Gastrocnemius medialis (tissue), 4 donors: ENCODE measurements around the gene CACNA1C. TPM values are rescaled to one million over a fixed set of nuclear protein-coding genes. Genes with fewer than 3 reads are reported as not detected.

Source experiments
- ATAC-seq, 2 donors: fragments of 150-250 bp; one replicate each; pipeline ENCODE4 v1.9.1; 2016
- DNase-seq, 2 donors: peaks; one replicate each; pipeline ENCODE4 v3.0.0-alpha.2; 2019
- H3K27ac ChIP-seq, 4 donors: fragments of 200-600 bp; sonication (generic); 1 replicate in 1 of 4; 2 replicates in 3 of 4; pipeline ENCODE4 v1.5.1; 2016 to 2018; ENCODE audit warnings: mild to moderate bottlenecking in 2 of 4, moderate library complexity in 1 of 4
- H3K27me3 ChIP-seq, 3 donors: fragments of 200-600 bp; sonication (generic) in 2 of 3; 1 replicate in 1 of 3; 2 replicates in 2 of 3; pipeline versions ENCODE4 v1.5.1 to v1.6.0; 2016 to 2019; ENCODE audit warnings: mild to moderate bottlenecking in 1 of 3, moderate library complexity in 1 of 3
- H3K36me3 ChIP-seq, 2 donors: fragments of 200-600 bp; sonication (generic) in 1 of 2; one replicate each; pipeline ENCODE4 v1.5.1; 2017 to 2018
- H3K4me1 ChIP-seq, 2 donors: fragments of 200-600 bp; sonication (generic) in 1 of 2; one replicate each; pipeline ENCODE4 v1.5.1; 2016 to 2017; ENCODE audit warnings: mild to moderate bottlenecking in 2 of 2
- H3K4me3 ChIP-seq, 4 donors: fragments of 200-600 bp; sonication (generic) in 3 of 4; 1 replicate in 1 of 4; 2 replicates in 3 of 4; pipeline ENCODE4 v1.5.1; 2016 to 2019; ENCODE audit warnings: mild to moderate bottlenecking in 2 of 4
- H3K9me3 ChIP-seq, 3 donors: fragments of 200-600 bp; sonication (generic) in 2 of 3; 1 replicate in 1 of 3; 2 replicates in 2 of 3; pipeline ENCODE4 v1.5.1; 2016 to 2019
- POLR2A ChIP-seq, 2 donors: fragments of 450-650 bp; IDR thresholded peaks; one replicate each; pipeline ENCODE4 v1.6.1; 2017; ENCODE audit warnings: antibody characterized with exemption in 2 of 2, mild to moderate bottlenecking in 2 of 2, moderate library complexity in 2 of 2
- in situ Hi-C, 4 donors: fragments of 200-750 bp; cut with MboI; loops; one replicate each; pipeline versions ENCODE4 v1.15.0 to v1.8.0; 2017; ENCODE audit warnings: low sequenced_read_pairs in 4 of 4
- intact Hi-C: fragments of 100-400 bp; cut with DNase I; formaldehyde crosslinking; loops from one replicate; pipeline ENCODE4 v1.15.1; 2023; ENCODE audit warnings: low total_unique reads
- total RNA-seq, 4 donors: library from RNA; depleted of rRNA; stranded (reverse); fragments of >200 nt; gene quantifications; one replicate each; pipeline versions ENCODE4 v1.1.0 to v1.2.3, GENCODE V29; 2016
- TF ChIP-seq, protein P1 (sequence below), 5 experiments: fragments of 450-650 bp in 3 of 5; fragments of 200-600 bp in 2 of 5; sonication (generic) in 2 of 5; IDR thresholded peaks in 4 of 5; conservative IDR thresholded peaks in 1 of 5; 1 replicate in 4 of 5; 2 replicates in 1 of 5; pipeline ENCODE4 v1.5.1; 2016 to 2019; ENCODE audit warnings: antibody characterized with exemption in 5 of 5, mild to moderate bottlenecking in 3 of 5, moderate library complexity in 3 of 5

CACNA1C gene
- total RNA-seq, result 1 to 10 TPM in 2 of 4 donors, under 1 TPM in 2; 0.80 to 1.8 (median 0.91) TPM

DNA sequence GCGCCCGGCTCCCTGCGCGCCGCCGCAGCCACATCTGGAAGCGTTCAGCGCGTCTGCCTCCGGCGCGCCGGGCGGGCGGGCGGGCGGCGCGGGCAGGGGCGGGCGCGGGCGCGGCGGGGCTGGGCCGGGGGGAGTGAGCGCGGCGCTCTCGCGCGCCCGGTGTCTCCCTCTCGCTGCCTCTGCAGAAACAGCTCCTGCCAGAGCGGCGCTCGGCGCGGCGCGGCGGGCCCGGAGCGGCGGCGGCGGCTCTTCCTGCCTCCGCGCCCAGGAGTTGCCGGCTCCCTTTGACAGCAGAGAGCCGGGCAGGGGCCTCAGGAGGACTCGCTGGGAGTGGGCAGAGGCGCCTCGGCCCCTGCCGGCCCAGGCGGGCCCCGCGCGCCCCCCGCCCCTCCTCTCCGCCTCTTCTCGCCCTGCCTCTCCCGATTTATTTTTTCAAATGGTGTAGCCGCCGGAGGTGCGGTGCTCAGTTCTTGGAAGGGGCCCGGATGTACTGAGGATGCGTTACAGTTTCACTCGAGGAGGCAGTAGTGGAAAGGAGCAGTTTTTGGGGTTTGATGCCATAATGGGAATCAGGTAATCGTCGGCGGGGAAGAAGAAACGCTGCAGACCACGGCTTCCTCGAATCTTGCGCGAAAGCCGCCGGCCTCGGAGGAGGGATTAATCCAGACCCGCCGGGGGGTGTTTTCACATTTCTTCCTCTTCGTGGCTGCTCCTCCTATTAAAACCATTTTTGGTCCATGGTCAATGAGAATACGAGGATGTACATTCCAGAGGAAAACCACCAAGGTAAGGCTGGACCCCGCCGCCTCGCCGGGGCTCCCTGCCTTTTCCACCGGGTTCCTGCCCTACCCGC is at the start of gene CACNA1C:
TSS of gene CACNA1C (plus strand) at position 162 of the 853 bp plus-strand sequence. CDS start at position 738, 576 bp downstream.
- DNase-seq (no peak), ATAC-seq (peak; percentile 53 to 60)
- intact Hi-C loops (loop anchor here (10.0 kb wide), 1 partner anchor 212 kb away; no protein-coding TSS in a partner anchor), in situ Hi-C loops (loop anchor here (10.0 to 25.0 kb wide), 3 partner anchors 209 to 532 kb away; no protein-coding TSS in a partner anchor)
- H3K36me3 ChIP-seq, result no peaks in the 10 kb centered on the region
- H3K27ac ChIP-seq, result peak within 1 kb of the TSS; percentile 41 to 70 (median 56)
- peak in 1 of 2 donors; percentile 12 for TF ChIP-seq POLR2A (IDR thresholded peaks at IDR 0.05)
- TF ChIP-seq, protein P1, sequence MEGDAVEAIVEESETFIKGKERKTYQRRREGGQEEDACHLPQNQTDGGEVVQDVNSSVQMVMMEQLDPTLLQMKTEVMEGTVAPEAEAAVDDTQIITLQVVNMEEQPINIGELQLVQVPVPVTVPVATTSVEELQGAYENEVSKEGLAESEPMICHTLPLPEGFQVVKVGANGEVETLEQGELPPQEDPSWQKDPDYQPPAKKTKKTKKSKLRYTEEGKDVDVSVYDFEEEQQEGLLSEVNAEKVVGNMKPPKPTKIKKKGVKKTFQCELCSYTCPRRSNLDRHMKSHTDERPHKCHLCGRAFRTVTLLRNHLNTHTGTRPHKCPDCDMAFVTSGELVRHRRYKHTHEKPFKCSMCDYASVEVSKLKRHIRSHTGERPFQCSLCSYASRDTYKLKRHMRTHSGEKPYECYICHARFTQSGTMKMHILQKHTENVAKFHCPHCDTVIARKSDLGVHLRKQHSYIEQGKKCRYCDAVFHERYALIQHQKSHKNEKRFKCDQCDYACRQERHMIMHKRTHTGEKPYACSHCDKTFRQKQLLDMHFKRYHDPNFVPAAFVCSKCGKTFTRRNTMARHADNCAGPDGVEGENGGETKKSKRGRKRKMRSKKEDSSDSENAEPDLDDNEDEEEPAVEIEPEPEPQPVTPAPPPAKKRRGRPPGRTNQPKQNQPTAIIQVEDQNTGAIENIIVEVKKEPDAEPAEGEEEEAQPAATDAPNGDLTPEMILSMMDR (IDR thresholded peaks at IDR 0.05 in 4 of 5, conservative IDR thresholded peaks at IDR 0.05 in 1 of 5), result peak in 1 of 5 experiments; percentile 40
- no peaks in the 10 kb centered on the region for H3K9me3 ChIP-seq
- peak within 1 kb of the TSS; percentile 53 to 58 (median 56) for H3K4me3 ChIP-seq
- H3K4me1 ChIP-seq, result peaks cover 5 to 6% of the 10 kb centered on the region in 2 donors
- peaks cover 50 to 59% (median 51%) of the 10 kb centered on the region in 3 donors for H3K27me3 ChIP-seq

DNA sequence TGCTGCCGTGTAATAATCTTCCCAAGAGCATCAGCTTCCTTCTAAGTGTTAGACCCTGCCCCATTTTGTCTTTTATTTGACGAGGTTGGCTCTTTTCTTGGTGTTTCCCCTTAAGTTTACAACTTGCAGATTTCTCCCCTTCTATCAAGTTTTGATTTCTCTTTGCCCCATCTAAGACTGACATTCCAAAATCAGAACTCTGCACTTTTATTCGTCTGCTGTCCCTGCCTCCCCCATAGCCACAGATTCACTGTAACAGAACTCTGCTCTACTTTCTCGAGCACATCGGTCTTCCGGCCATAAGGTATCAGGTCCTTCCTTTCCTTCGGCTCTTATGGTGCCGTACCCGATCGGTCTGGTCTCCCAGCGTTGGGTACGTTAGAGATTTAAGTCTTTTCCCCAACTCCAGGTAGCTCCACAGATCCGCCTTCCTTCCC is 49.1 kb upstream of the CACNA1C start:
- ATAC-seq, result peak; percentile 13 to 36
- no peak for TF ChIP-seq POLR2A (IDR thresholded peaks at IDR 0.05)
- TF ChIP-seq, protein P1 (IDR thresholded peaks at IDR 0.05 in 4 of 5, conservative IDR thresholded peaks at IDR 0.05 in 1 of 5), result no peak
- H3K9me3 ChIP-seq, result no peaks in the 10 kb centered on the region
- no peak for DNase-seq
- in situ Hi-C loops, result no loop called here
- intact Hi-C loops, result loop anchor here (2.0 kb wide), 1 partner anchor 199 kb away; no protein-coding TSS in a partner anchor
- peaks cover 20 to 27% of the 10 kb centered on the region in 2 donors for H3K4me1 ChIP-seq
- peak overlapping the region; percentile 90 to 95 (median 92) for H3K27ac ChIP-seq
- no peaks in the 10 kb centered on the region for H3K27me3 ChIP-seq
- peak overlapping the region; percentile 82 to 99 (median 98) for H3K4me3 ChIP-seq
- H3K36me3 ChIP-seq, result no peaks in the 10 kb centered on the region

DNA sequence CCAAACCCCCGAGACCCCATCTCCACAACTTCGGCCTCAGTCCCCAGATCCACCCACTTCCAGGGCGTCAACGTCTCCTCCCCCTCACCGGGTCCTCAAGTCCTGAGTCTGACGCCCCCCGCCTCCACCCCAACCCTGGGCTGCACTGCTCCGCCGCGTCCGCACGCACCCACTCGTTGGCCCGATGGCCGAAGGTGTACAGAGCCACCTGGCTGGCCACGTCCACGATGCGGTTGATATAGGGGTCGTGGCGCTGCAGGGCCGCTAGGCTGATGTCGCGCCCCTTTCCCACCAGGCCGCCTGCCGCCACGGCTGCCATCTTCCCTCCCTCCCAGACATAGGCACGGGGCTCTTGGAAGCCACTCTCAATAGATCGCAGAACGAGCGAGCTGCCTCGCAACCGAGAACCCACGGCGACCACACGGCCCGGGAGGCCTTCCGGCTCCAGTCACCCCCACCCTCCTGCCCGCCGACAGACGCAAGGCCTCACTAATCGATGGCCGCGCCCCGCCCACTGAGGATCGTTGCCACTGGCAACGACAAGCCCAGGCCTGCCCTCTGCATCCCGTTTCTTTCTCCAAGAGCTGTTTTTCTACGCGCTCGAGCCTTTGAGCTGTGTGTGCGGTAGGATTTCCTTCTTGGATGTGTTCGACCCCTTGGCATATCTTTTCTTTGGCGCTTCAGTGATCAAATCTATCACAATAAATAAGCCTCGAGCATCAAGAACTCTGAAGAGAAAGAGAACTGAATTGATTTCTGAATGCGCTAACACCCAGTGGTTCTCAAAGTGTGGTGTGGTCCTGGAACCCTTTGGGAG is 48.5 kb upstream of the CACNA1C start, which contains the start of gene DCP1B:
TSS of gene DCP1B (minus strand) at position 345 of the 817 bp plus-strand sequence. CDS start at position 319, 26 bp downstream.
- no peaks in the 10 kb centered on the region for H3K9me3 ChIP-seq
- DNase-seq (peak; percentile 90 to 95), ATAC-seq (peak; percentile 99 to 100)
- peak within 1 kb of the TSS; percentile 82 to 99 (median 98) for H3K4me3 ChIP-seq
- peak within 1 kb of the TSS; percentile 90 to 95 (median 92) for H3K27ac ChIP-seq
- H3K27me3 ChIP-seq, result no peaks in the 10 kb centered on the region
- in situ Hi-C loops (no loop called here), intact Hi-C loops (loop anchor here (2.0 kb wide), 1 partner anchor 200 kb away; no protein-coding TSS in a partner anchor)
- peaks cover 20 to 27% of the 10 kb centered on the region in 2 donors for H3K4me1 ChIP-seq
- TF ChIP-seq, protein P1 (IDR thresholded peaks at IDR 0.05 in 4 of 5, conservative IDR thresholded peaks at IDR 0.05 in 1 of 5), result peak in 1 of 5 experiments; percentile 25
- TF ChIP-seq POLR2A (IDR thresholded peaks at IDR 0.05), result peak; percentile 25 to 35
- H3K36me3 ChIP-seq, result no peaks in the 10 kb centered on the region

DNA sequence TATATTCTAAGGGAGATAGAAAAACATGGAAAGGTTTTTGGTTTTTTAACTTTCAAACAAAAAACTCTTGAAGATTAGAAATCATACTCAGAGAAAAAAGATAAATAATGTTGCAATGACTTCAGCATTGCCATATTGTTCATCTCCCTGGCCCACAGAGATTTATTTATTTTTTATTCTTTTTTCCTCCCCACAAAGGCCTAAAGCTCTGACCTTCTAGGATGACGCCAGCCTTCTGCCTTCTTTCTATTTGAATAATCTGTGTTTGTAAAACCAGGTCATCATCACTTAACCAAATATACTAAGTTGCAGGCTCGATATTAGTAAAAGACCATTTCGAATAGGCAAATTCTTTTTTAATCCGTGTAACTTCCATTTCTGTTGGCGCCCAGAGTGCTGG is 44.1 kb upstream of the CACNA1C start:
- no peak for DNase-seq
- TF ChIP-seq, protein P1 (IDR thresholded peaks at IDR 0.05 in 4 of 5, conservative IDR thresholded peaks at IDR 0.05 in 1 of 5), result no peak
- no peak for TF ChIP-seq POLR2A (IDR thresholded peaks at IDR 0.05)
- intact Hi-C loops (no loop called here), in situ Hi-C loops (no loop called here)
- no peak overlapping the region for H3K4me3 ChIP-seq
- H3K9me3 ChIP-seq, result no peaks in the 10 kb centered on the region
- no peaks in the 10 kb centered on the region for H3K27me3 ChIP-seq
- no peaks in the 10 kb centered on the region for H3K36me3 ChIP-seq
- H3K27ac ChIP-seq, result no peak overlapping the region
- H3K4me1 ChIP-seq, result peaks cover 4 to 9% of the 10 kb centered on the region in 2 donors
- no peak for ATAC-seq
